Measurements from ENCODE around the gene ARMC7.
"Not testable (repeated sequence)": the region's sequence is repeated elsewhere in the genome, so short reads cannot be mapped to it uniquely, and the experiment has no call there.

The ARMC7 gene

GRCh38 chr17:75154195-75155106, 44.7 kb downstream of the ARMC7 start, which contains the start of gene JPT1:
TSS of gene JPT1 (minus strand) at chr17:75154512. CDS start at chr17:75154397, 115 bp downstream.
- DNase-seq, result peak; percentile 97

DNA sequence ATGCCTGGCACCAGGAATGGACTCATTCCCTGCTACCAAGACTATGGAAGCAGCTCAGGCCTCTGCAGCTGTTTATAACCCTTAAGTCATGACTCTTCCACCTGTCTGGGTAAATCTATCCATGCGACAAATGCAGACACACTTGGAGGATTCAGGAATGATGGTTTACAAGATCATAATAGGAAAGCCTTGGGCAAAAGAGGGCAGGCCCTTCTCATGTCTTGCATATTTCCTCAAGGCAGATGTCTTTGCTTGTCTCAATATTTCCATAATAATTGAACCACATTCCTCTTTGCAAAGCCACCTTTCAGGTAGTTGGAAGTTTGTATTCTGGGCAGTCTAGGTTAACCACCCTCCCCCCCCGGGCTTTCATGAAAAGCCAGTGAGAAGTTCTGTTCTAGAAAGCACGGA, 45.4 kb downstream of the ARMC7 start:
- DNase-seq, result no peak

GRCh38 chr17:75158480-75158879, 48.7 kb downstream of the ARMC7 start:
- DNase-seq, result not testable (repeated sequence)

- DNase-seq, result no peak
Measured at GRCh38 chr17:75159196-75160031, 49.6 kb downstream of the ARMC7 start.

- no peak for DNase-seq
Measured at GRCh38 chr17:75160211-75160610, 50.4 kb downstream of the ARMC7 start.

DNA sequence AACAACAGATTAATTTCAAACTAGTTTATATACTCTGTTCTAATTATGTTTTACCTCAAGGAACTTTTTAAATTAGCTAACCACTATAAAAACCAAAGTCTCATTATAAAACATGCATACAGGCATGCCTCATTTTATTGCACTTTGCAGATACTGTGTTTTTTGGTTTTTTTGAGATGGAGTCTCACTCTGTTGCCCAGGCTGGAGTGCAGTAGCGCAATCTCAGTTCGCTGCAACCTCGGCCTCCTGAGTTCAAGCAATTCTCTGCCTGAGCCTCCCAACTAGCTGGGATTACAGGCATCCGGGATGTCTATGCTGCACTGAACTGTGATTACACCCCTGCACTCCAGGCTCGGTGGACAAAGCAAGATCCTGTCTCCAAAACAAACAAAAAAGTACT, 53.3 kb downstream of the ARMC7 start:
- no peak for DNase-seq

GRCh38 chr17:75164606-75165005, 54.8 kb downstream of the ARMC7 start:
- not testable (repeated sequence) for DNase-seq

DNA sequence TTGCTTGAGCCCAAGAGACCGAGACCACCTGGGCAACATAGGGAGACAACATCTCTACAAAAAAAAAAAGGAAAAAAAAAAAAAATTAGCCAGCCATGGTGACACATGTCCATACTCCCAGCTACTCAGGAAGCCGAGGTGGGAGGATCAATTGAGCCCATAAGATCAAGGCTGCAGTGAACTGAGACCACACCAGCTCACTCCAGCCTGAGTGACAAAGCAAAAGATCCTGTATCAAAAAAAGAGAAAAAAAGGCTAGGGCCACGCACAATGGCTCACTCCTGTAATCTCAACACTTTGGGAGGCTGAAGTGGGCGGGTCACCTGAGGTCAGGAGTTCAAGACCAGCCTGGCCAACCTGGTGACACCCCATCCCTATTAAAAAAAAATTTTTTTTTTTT, 59.2 kb downstream of the ARMC7 start:
- DNase-seq, result no peak

DNA sequence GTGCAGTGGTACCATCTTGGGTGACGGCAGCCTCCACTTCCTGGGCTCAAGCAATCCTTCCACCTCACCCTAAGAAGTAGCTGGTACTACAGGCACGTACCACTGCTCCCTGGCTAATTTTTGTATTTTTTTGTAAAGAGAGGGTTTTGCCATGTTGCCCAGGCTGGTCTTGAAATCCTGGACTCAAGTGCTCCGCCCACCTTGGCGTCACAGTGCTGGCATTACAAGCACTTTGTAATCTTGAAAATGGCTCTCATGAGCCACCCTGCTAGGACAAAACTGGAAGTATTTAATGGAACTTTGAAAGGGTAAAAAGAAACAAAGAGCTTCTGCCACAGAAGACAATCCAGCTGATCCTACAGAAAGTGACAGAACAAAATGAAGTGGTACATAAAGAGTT, 63.8 kb downstream of the ARMC7 start:
- no peak for DNase-seq

- DNase-seq, result no peak
Measured at GRCh38 chr17:75174996-75175395, 65.2 kb downstream of the ARMC7 start.

DNA sequence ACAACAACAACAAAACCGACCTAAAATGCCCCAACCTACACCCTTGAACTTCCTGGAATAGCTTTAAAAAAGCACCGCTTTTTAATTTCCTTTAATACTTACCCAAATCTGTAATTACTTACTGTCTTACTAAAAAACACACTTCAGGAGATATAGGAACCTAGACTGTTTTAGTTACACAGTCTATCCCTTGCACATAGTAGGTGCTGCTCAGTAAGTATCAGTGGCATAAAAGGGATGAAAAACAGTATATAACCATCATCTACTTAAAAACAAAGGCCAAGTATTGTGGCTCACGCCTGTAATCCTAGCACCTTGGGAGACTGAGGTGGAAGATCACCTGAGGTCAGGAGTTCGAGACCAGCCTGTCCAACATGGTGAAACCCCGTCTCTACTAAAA, 66.9 kb downstream of the ARMC7 start:
- no peak for DNase-seq

- DNase-seq, result no peak
Measured at GRCh38 chr17:75178453-75178852, 68.7 kb downstream of the ARMC7 start.

Measured in stimulated activated CD8-positive, alpha-beta memory T cell treated with anti-CD3 and anti-CD28 coated beads, Interleukin-4, amount 100 ng/mL, for 48 hours (primary cell).